ENCODE data around the gene CRYBG2. TPM values are rescaled to one million over a fixed set of nuclear protein-coding genes. Genes with fewer than 3 reads are reported as not detected.

The CRYBG2 gene
- total RNA-seq, 2 experiments from 2014 or later = 1.3 to 1.4 TPM

GRCh38 chr1:26322042-26322331, 31.9 kb downstream of the CRYBG2 start:
- peaks cover 42% of the 10 kb centered on the region for H3K4me1 ChIP-seq (ENCODE audit: insufficient read depth, low read length)
- no peak for TF ChIP-seq CTCF (IDR thresholded peaks at IDR 0.05)
- peaks cover 70% of the 10 kb centered on the region for H3K36me3 Mint-ChIP-seq (ENCODE audit: low read depth)
- DNase-seq = no peak
- ChIA-PET CTCF (interaction anchor here (0.6 to 12.0 kb wide), 30 partner anchors 8 to 152 kb away, joined by 3 to 223 read pairs (median 5); partner anchors contain the start of genes CEP85, SH3BGRL3, UBXN11 and ZNF593), POLR2A (interaction anchor here (0.6 to 17.6 kb wide), 22 partner anchors 8 to 217 kb away, joined by 3 to 977 read pairs (median 4); partner anchors contain the start of genes CEP85, DHDDS, SH3BGRL3 and UBXN11)
- ATAC-seq (ENCODE audit: poor library complexity) = no peak
- peak overlapping the region; percentile 19 to 82 for H3K27ac ChIP-seq (ENCODE audit: low read depth in 1 of 2, low read length in 2 of 2)
- H3K4me3 Mint-ChIP-seq = no peak overlapping the region
- H3K27ac Mint-ChIP-seq = peak overlapping the region; percentile 86
- H3K9me3 Mint-ChIP-seq = no peaks in the 10 kb centered on the region
- H3K4me3 ChIP-seq (ENCODE audit: low read length) = peak overlapping the region; percentile 99
- no peaks in the 10 kb centered on the region for H3K27me3 ChIP-seq (ENCODE audit: control insufficient read depth in 1 of 2, insufficient read depth in 2 of 2, low read length in 2 of 2)
- intact Hi-C loops (cut with DNase I, micrococcal nuclease) = loop anchor here in 1 of 2 experiments (5.0 kb wide), 2 partner anchors 40 to 155 kb away; partner anchors contain the start of genes C1orf232 and ZNF593
- no peaks in the 10 kb centered on the region for H3K9me3 ChIP-seq (ENCODE audit: control insufficient read depth in 1 of 2, insufficient read depth in 1 of 2, low read length in 2 of 2)
- H3K36me3 ChIP-seq (ENCODE audit: insufficient read depth, low read length) = peaks cover 58% of the 10 kb centered on the region
- H3K4me1 Mint-ChIP-seq (ENCODE audit: low read depth) = peaks cover 55% of the 10 kb centered on the region
- H3K27me3 Mint-ChIP-seq = no peaks in the 10 kb centered on the region

- Histone ChIP-seq H3K4me3 (ENCODE audit: low read length) (peak overlapping the region; percentile 99), H3K36me3 (ENCODE audit: insufficient read depth, low read length) (peaks cover 58% of the 10 kb centered on the region), H3K27ac (ENCODE audit: low read depth in 1 of 2, low read length in 2 of 2) (peak overlapping the region; percentile 52 to 82), H3K4me1 (ENCODE audit: insufficient read depth, low read length) (peaks cover 47% of the 10 kb centered on the region), H3K27me3 (ENCODE audit: control insufficient read depth in 1 of 2, insufficient read depth in 2 of 2, low read length in 2 of 2) (no peaks in the 10 kb centered on the region), H3K9me3 (ENCODE audit: control insufficient read depth in 1 of 2, insufficient read depth in 1 of 2, low read length in 2 of 2) (no peaks in the 10 kb centered on the region)
- Mint-ChIP-seq H3K36me3 (ENCODE audit: low read depth) (peaks cover 66% of the 10 kb centered on the region), H3K27ac (peak overlapping the region; percentile 86), H3K4me3 (peak overlapping the region; percentile 97), H3K4me1 (ENCODE audit: low read depth) (peaks cover 60% of the 10 kb centered on the region), H3K27me3 (no peaks in the 10 kb centered on the region), H3K9me3 (no peaks in the 10 kb centered on the region)
- peak; percentile 76 for ATAC-seq (ENCODE audit: poor library complexity)
- ChIA-PET POLR2A (interaction anchor here (0.6 to 17.6 kb wide), 24 partner anchors 8 to 217 kb away, joined by 3 to 977 read pairs (median 4); partner anchors contain the start of genes CEP85, DHDDS, SH3BGRL3 and UBXN11), CTCF (interaction anchor here (0.6 to 12.0 kb wide), 31 partner anchors 9 to 152 kb away, joined by 3 to 223 read pairs (median 5); partner anchors contain the start of genes CEP85, SH3BGRL3, UBXN11 and ZNF593)
- peak; percentile 93 for TF ChIP-seq CTCF (IDR thresholded peaks at IDR 0.05)
- peak; percentile 90 to 99 (median 94) for DNase-seq
- intact Hi-C loops (cut with DNase I, micrococcal nuclease) = loop anchor here (1.0 to 5.0 kb wide), 10 partner anchors 15 to 211 kb away; partner anchors contain the start of genes C1orf232 (in 2 of the 2), ZNF593 (in 2 of the 2), PDIK1L (in 1 of the 2) and UBXN11 (in 1 of the 2)
Measured at GRCh38 chr1:26321315-26322041, 32.5 kb downstream of the CRYBG2 start.

- TF ChIP-seq CTCF (IDR thresholded peaks at IDR 0.05) = no peak
- DNase-seq (no peak), ATAC-seq (ENCODE audit: poor library complexity) (peak; percentile 1)
- peak overlapping the region; percentile 99 for H3K4me3 ChIP-seq (ENCODE audit: low read length)
- H3K27me3 ChIP-seq (ENCODE audit: control insufficient read depth in 1 of 2, insufficient read depth in 2 of 2, low read length in 2 of 2) = no peaks in the 10 kb centered on the region
- CTCF ChIA-PET = interaction anchor here (1.0 to 12.0 kb wide), 12 partner anchors 13 to 151 kb away, joined by 3 to 223 read pairs (median 13); partner anchors contain the start of genes CEP85, SH3BGRL3, UBXN11 and ZNF593
- POLR2A ChIA-PET = interaction anchor here (1.0 to 17.6 kb wide), 15 partner anchors 9 to 151 kb away, joined by 3 to 977 read pairs (median 4); partner anchors contain the start of genes CEP85, DHDDS, SH3BGRL3 and UBXN11
- no peaks in the 10 kb centered on the region for H3K9me3 ChIP-seq (ENCODE audit: control insufficient read depth in 1 of 2, insufficient read depth in 1 of 2, low read length in 2 of 2)
- peak overlapping the region; percentile 52 to 82 for H3K27ac ChIP-seq (ENCODE audit: low read depth in 1 of 2, low read length in 2 of 2)
- Mint-ChIP-seq H3K4me1 (ENCODE audit: low read depth) (peaks cover 66% of the 10 kb centered on the region), H3K4me3 (peak overlapping the region; percentile 97), H3K9me3 (no peaks in the 10 kb centered on the region), H3K36me3 (ENCODE audit: low read depth) (peaks cover 65% of the 10 kb centered on the region), H3K27me3 (no peaks in the 10 kb centered on the region), H3K27ac (peak overlapping the region; percentile 86)
- peaks cover 52% of the 10 kb centered on the region for H3K4me1 ChIP-seq (ENCODE audit: insufficient read depth, low read length)
- intact Hi-C loops (cut with DNase I, micrococcal nuclease) = loop anchor here (1.0 to 5.0 kb wide), 10 partner anchors 15 to 210 kb away; partner anchors contain the start of genes C1orf232 (in 2 of the 2), ZNF593 (in 2 of the 2), PDIK1L (in 1 of the 2) and UBXN11 (in 1 of the 2)
- peaks cover 58% of the 10 kb centered on the region for H3K36me3 ChIP-seq (ENCODE audit: insufficient read depth, low read length)
Measured at GRCh38 chr1:26320896-26321295, 33.0 kb downstream of the CRYBG2 start.

Measured in CD4-positive, alpha-beta T cell (primary cell).